Type B pancreatic cell (in vitro differentiated cells): ENCODE data around the gene TBPL1. TPM values are rescaled to one million over a fixed set of nuclear protein-coding genes. Genes with fewer than 3 reads are reported as not detected.

Source experiments
- DNase-seq: peaks from one replicate; pipeline ENCODE4 v3.0.0; 2021; ENCODE audit warnings: mixed read lengths; ENCODE audit not compliant: unreplicated experiment; ENCODE audit errors: extremely low spot score
- H3K27ac Mint-ChIP-seq: 2 replicates; pipeline ENCODE4 v1.8.0; 2021; ENCODE audit warnings: mild to moderate bottlenecking, mixed read lengths
- H3K27me3 Mint-ChIP-seq: 2 replicates; pipeline ENCODE4 v1.8.0; 2021; ENCODE audit warnings: mixed read lengths
- H3K36me3 Mint-ChIP-seq: 2 replicates; pipeline ENCODE4 v1.8.0; 2021; ENCODE audit warnings: mixed read lengths
- H3K4me1 Mint-ChIP-seq: one replicate; pipeline ENCODE4 v1.8.0; 2021; ENCODE audit warnings: mixed read lengths; ENCODE audit not compliant: unreplicated experiment
- H3K4me3 Mint-ChIP-seq: 2 replicates; pipeline ENCODE4 v1.8.0; 2021; ENCODE audit warnings: mild to moderate bottlenecking, mixed read lengths
- H3K9me3 Mint-ChIP-seq: 2 replicates; pipeline ENCODE4 v1.8.0; 2021; ENCODE audit warnings: mixed read lengths
- long read RNA-seq: library from polyadenylated mRNA; unstranded; transcript quantifications from one replicate; pipeline ENCODE4 v2.0.0, GENCODE V29; 2020
- total RNA-seq: library from RNA; stranded (reverse); gene quantifications from 2 replicates; pipeline ENCODE4 v1.2.1, GENCODE V29; 2021; ENCODE audit warnings: low replicate concordance
- TF ChIP-seq, protein P1 (sequence below): fragments of 200-600 bp; sonication (generic); conservative IDR thresholded peaks from 2 replicates; pipeline ENCODE4 v1.5.0; 2021; ENCODE audit warnings: antibody characterized with exemption, mild to moderate bottlenecking

The TBPL1 gene
- total RNA-seq = 28.0 and 35.5 TPM in 2 replicates
- long read RNA-seq, full-length matches to known transcripts = 76 of 84 reads
- long read RNA-seq, partial matches to known transcripts = 1 of 84 reads
- long read RNA-seq, other reads (novel, unspliced or antisense) = 7 of 84 reads

DNA sequence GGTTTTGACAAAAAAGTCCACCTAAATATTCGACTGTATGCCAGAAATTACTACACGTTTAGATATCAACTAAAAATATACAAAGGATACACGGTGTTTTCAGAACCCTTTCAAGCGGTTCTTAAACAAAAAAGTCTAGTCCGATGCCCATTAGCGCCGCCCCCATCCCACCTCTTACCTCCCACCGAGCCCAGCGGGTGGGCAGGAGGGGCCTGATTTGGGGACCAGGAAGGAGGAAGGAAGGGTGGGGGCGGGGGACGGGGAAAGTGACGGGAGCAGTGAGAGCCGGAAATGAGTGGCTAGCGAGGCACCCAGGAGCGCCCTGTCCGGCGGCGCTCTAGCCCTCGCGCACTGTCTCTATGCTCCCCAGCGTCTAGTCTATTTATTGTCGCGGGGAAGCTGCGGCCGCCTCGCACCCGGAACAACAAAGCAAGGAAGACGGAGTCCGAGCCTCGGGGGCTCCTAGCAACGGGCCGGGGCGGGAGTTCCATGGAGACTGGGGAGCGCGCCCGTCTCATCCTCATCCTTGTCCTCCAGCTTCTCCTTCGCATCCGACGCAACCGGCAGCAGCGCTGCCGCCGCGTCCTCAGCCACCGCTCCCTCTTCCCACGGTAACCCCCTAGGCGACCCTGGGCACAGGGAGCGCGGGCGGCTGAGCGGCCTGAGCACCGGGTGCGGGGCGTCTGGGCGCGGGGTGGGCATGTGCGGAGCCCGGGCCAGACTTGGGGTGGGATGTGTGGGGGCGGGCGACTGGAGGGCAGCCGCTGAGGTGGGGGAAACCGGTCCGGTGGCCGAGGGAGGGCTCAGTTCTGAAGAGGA is at the start of gene TBPL1:
TBPL1 (plus strand) TSS at position 410 of the 819 bp plus-strand sequence. CDS start 26,902 bp downstream, outside the sequence.
- no peaks in the 10 kb centered on the region for H3K36me3 Mint-ChIP-seq
- TF ChIP-seq, protein P1, sequence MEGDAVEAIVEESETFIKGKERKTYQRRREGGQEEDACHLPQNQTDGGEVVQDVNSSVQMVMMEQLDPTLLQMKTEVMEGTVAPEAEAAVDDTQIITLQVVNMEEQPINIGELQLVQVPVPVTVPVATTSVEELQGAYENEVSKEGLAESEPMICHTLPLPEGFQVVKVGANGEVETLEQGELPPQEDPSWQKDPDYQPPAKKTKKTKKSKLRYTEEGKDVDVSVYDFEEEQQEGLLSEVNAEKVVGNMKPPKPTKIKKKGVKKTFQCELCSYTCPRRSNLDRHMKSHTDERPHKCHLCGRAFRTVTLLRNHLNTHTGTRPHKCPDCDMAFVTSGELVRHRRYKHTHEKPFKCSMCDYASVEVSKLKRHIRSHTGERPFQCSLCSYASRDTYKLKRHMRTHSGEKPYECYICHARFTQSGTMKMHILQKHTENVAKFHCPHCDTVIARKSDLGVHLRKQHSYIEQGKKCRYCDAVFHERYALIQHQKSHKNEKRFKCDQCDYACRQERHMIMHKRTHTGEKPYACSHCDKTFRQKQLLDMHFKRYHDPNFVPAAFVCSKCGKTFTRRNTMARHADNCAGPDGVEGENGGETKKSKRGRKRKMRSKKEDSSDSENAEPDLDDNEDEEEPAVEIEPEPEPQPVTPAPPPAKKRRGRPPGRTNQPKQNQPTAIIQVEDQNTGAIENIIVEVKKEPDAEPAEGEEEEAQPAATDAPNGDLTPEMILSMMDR = no peak
- peaks cover 38% of the 10 kb centered on the region for H3K4me1 Mint-ChIP-seq
- H3K9me3 Mint-ChIP-seq = no peaks in the 10 kb centered on the region
- H3K27ac Mint-ChIP-seq = peak within 1 kb of the TSS; percentile 92
- peak within 1 kb of the TSS; percentile 99 for H3K4me3 Mint-ChIP-seq
- peak; percentile 93 for DNase-seq
- peaks cover 8% of the 10 kb centered on the region for H3K27me3 Mint-ChIP-seq

DNA sequence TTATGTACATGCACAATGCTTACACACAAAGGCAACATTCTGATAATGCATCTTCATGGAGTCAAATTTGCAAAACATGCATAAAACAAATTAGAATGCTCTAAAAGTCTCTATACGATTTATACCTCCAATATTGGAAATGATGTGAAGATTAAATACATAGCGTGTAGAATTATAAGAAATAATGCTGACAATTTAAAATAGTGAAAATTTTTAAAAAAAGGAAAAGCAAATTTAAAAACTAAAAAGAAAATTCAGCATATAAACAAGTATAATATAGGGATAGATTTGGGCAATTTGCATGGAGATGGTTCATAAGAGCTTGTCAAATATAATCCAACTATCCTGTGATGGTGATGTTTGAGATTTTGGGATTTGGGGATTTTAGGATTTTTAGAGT is 49.2 kb upstream of the TBPL1 start:
- Mint-ChIP-seq H3K4me3 (no peak overlapping the region), H3K4me1 (no peaks in the 10 kb centered on the region), H3K9me3 (no peaks in the 10 kb centered on the region), H3K36me3 (no peaks in the 10 kb centered on the region), H3K27me3 (peaks cover 36% of the 10 kb centered on the region), H3K27ac (no peak overlapping the region)
- TF ChIP-seq, protein P1 = no peak
- no peak for DNase-seq

DNA sequence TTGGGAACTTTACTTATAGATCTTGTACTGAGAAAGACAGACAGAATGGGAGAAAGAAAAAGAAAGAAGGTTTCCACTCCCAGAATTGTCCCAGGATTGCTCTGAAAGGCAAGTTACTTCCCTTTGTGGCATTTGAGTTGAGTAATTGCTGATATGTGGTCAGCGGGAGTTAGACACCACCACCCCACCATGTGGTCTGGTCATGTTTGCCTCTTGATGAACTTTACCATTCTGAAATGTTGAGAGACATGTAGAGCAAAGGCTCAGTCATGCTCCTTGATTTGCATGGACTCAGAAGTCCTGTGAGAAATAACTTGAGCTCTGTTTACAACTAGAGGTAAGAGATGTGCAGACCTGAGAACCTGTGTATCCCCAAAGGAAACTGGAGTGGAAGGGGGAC is 47.0 kb upstream of the TBPL1 start:
- TF ChIP-seq, protein P1 = no peak
- DNase-seq = no peak
- Mint-ChIP-seq H3K27ac (no peak overlapping the region), H3K27me3 (peaks cover 31% of the 10 kb centered on the region), H3K36me3 (peaks cover 4% of the 10 kb centered on the region), H3K9me3 (peaks cover 4% of the 10 kb centered on the region), H3K4me3 (no peak overlapping the region), H3K4me1 (no peaks in the 10 kb centered on the region)

DNA sequence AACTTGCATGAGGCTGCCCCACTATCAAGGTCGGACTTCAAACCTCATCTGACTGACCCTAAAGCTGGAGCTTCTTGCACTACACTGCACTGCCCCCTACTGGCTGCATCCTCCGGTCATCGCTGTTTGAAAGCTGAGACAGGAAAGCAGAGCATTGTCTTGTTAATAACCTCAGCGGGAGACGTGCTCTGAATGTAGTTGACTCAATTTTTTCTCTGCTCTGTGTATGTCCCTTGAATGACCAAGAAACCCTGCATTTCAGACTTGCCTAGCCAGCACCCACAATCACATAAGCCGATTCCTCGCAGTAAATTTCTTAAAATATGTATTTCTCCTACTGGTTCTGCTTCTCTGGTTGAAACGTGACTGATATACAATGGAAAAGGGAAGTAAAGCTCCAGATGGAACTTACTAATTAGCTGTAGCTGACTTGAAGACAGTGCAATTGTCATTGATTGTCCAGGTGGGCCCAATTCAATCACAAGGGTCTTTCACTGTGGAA is 36.3 kb upstream of the TBPL1 start:
- no peaks in the 10 kb centered on the region for H3K36me3 Mint-ChIP-seq
- H3K27ac Mint-ChIP-seq = no peak overlapping the region
- peak; percentile 91 for DNase-seq
- H3K9me3 Mint-ChIP-seq = peaks cover 6% of the 10 kb centered on the region
- TF ChIP-seq, protein P1 = peak; percentile 99
- peaks cover 12% of the 10 kb centered on the region for H3K27me3 Mint-ChIP-seq
- H3K4me1 Mint-ChIP-seq = peaks cover 6% of the 10 kb centered on the region
- H3K4me3 Mint-ChIP-seq = no peak overlapping the region

DNA sequence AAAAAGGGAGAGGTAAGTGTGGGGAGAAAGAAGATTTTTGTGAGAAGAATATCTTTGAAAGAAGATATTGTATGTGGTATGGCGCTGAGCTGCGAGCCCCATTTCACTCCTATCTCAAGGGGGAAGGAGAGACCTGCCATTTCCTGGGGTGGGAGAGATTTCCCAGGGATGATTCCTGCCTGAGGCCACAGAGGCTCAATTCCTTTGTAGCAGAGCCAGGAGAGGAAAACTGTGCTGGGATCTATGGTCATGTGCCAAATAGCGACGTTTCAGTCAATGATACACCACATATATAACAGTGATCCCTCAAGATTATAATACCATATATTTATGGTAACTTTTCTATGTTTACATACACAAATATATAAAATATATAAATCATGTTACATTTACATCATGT is 35.2 kb upstream of the TBPL1 start:
- TF ChIP-seq, protein P1 = no peak
- DNase-seq = no peak
- Mint-ChIP-seq H3K27me3 (peaks cover 12% of the 10 kb centered on the region), H3K4me3 (no peak overlapping the region), H3K4me1 (peaks cover 6% of the 10 kb centered on the region), H3K9me3 (peaks cover 6% of the 10 kb centered on the region), H3K36me3 (no peaks in the 10 kb centered on the region), H3K27ac (no peak overlapping the region)
